Measurements from ENCODE around the gene ROGDI.
"Not testable (repeated sequence)": the region's sequence is repeated elsewhere in the genome, so short reads cannot be mapped to it uniquely, and the experiment has no call there.

ROGDI gene

DNA sequence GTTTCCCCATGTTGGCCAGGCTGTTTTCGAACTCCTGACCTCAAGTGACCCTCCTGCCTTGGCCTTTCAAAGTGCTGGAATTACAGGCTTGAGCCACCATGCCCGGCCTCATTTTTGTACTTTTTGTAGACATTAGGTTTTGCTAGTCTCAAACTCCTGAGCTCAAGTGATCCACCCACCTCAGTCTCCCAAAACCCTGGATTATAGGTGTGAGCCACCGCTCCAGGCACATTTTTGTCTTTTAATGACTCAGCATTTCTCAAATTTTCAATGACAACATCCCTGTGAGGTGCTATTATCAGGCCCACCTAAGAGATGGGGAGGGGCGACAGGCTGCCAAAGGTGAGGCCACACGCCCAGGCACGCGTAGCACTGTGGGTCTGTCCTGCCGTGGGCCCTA, 15.4 kb downstream of the ROGDI start:
- 97% methylated on average over 8 of the region's 8 CpGs for WGBS
- Histone ChIP-seq H2BK5ac (ENCODE audit: low read depth, low read length, poor library complexity, severe bottlenecking) (no peak overlapping the region), H3K4me3 (ENCODE audit: insufficient read depth in 1 of 2, low read depth in 1 of 2, low read length in 2 of 2) (no peak overlapping the region), H3K9me3 (ENCODE audit: control insufficient read depth, low read length) (no peaks in the 10 kb centered on the region), H3K14ac (ENCODE audit: low read length in 2 of 2) (no peak overlapping the region), H3K79me1 (replicated peaks; ENCODE audit: low read length, poor library complexity, severe bottlenecking) (no peaks in the 10 kb centered on the region), H3K4me2 (ENCODE audit: low read length, poor library complexity, severe bottlenecking) (no peak overlapping the region), H4K8ac (ENCODE audit: low read length) (no peak overlapping the region), H3K27me3 (ENCODE audit: control insufficient read depth in 1 of 2, insufficient read depth in 1 of 2, low read length in 2 of 2) (peaks cover 0 to 26% of the 10 kb centered on the region in 2 experiments), H2BK15ac (ENCODE audit: low read depth, poor library complexity, severe bottlenecking) (no peak overlapping the region), H2BK12ac (ENCODE audit: low read length in 2 of 2) (no peak overlapping the region), H2BK120ac (ENCODE audit: low read depth, low read length) (no peak overlapping the region), H3K23ac (ENCODE audit: low read length in 2 of 2) (no peak overlapping the region), H3K4ac (ENCODE audit: low read depth in 1 of 2, low read length in 2 of 2) (no peak overlapping the region), H3K4me1 (ENCODE audit: control insufficient read depth, insufficient read depth, low read depth, low read length) (peaks cover 3% of the 10 kb centered on the region), H4K91ac (ENCODE audit: low read length) (no peak overlapping the region), H3K18ac (ENCODE audit: low read depth in 1 of 2, low read length in 2 of 2) (no peak overlapping the region), H3K36me3 (ENCODE audit: control insufficient read depth in 1 of 2, insufficient read depth in 2 of 2, low read depth in 1 of 2, low read length in 2 of 2) (no peaks in the 10 kb centered on the region), H2AFZ (ENCODE audit: low read depth, low read length) (no peak overlapping the region), H3K27ac (ENCODE audit: low read length, poor library complexity, severe bottlenecking) (no peak overlapping the region), H3K9ac (ENCODE audit: low read length) (no peak overlapping the region), H2AK5ac (ENCODE audit: low read length, severe bottlenecking) (no peak overlapping the region)
- no peak for DNase-seq

- H3K27ac ChIP-seq (ENCODE audit: low read length, poor library complexity, severe bottlenecking) = no peak overlapping the region
- H2BK5ac ChIP-seq (ENCODE audit: low read depth, low read length, poor library complexity, severe bottlenecking) = no peak overlapping the region
- H3K9me3 ChIP-seq (ENCODE audit: control insufficient read depth, low read length) = no peaks in the 10 kb centered on the region
- H3K4ac ChIP-seq (ENCODE audit: low read depth in 1 of 2, low read length in 2 of 2) = no peak overlapping the region
- no peak overlapping the region for H3K9ac ChIP-seq (ENCODE audit: low read length)
- no peak overlapping the region for H3K4me3 ChIP-seq (ENCODE audit: insufficient read depth in 1 of 2, low read depth in 1 of 2, low read length in 2 of 2)
- no peak for DNase-seq
- no peak overlapping the region for H2AK5ac ChIP-seq (ENCODE audit: low read length, severe bottlenecking)
- H3K4me1 ChIP-seq (ENCODE audit: control insufficient read depth, insufficient read depth, low read depth, low read length) = peaks cover 3% of the 10 kb centered on the region
- H3K79me1 ChIP-seq (replicated peaks; ENCODE audit: low read length, poor library complexity, severe bottlenecking) = no peaks in the 10 kb centered on the region
- H3K4me2 ChIP-seq (ENCODE audit: low read length, poor library complexity, severe bottlenecking) = no peak overlapping the region
- H2BK15ac ChIP-seq (ENCODE audit: low read depth, poor library complexity, severe bottlenecking) = no peak overlapping the region
- H4K8ac ChIP-seq (ENCODE audit: low read length) = no peak overlapping the region
- no peak overlapping the region for H4K91ac ChIP-seq (ENCODE audit: low read length)
- no peak overlapping the region for H3K18ac ChIP-seq (ENCODE audit: low read depth in 1 of 2, low read length in 2 of 2)
- peaks cover 0 to 26% of the 10 kb centered on the region in 2 experiments for H3K27me3 ChIP-seq (ENCODE audit: control insufficient read depth in 1 of 2, insufficient read depth in 1 of 2, low read length in 2 of 2)
- 95% methylated on average over 13 of the region's 23 CpGs for WGBS
- no peak overlapping the region for H2AFZ ChIP-seq (ENCODE audit: low read depth, low read length)
- H3K14ac ChIP-seq (ENCODE audit: low read length in 2 of 2) = no peak overlapping the region
- no peak overlapping the region for H2BK120ac ChIP-seq (ENCODE audit: low read depth, low read length)
- H3K23ac ChIP-seq (ENCODE audit: low read length in 2 of 2) = no peak overlapping the region
- no peaks in the 10 kb centered on the region for H3K36me3 ChIP-seq (ENCODE audit: control insufficient read depth in 1 of 2, insufficient read depth in 2 of 2, low read depth in 1 of 2, low read length in 2 of 2)
- no peak overlapping the region for H2BK12ac ChIP-seq (ENCODE audit: low read length in 2 of 2)
Observed at GRCh38 chr16:4785758-4786433, 16.5 kb downstream of the ROGDI start.

GRCh38 chr16:4784444-4784987, 17.9 kb downstream of the ROGDI start:
- not testable (repeated sequence) for H3K9ac ChIP-seq (ENCODE audit: low read length); H2AFZ ChIP-seq (ENCODE audit: low read depth, low read length); H3K79me1 ChIP-seq (replicated peaks; ENCODE audit: low read length, poor library complexity, severe bottlenecking); H2BK12ac ChIP-seq (ENCODE audit: low read length in 2 of 2); H3K27ac ChIP-seq (ENCODE audit: low read length, poor library complexity, severe bottlenecking); H2AK5ac ChIP-seq (ENCODE audit: low read length, severe bottlenecking); H2BK5ac ChIP-seq (ENCODE audit: low read depth, low read length, poor library complexity, severe bottlenecking); H4K91ac ChIP-seq (ENCODE audit: low read length); H3K36me3 ChIP-seq (ENCODE audit: control insufficient read depth in 1 of 2, insufficient read depth in 2 of 2, low read depth in 1 of 2, low read length in 2 of 2); H3K23ac ChIP-seq (ENCODE audit: low read length in 2 of 2); H3K4me2 ChIP-seq (ENCODE audit: low read length, poor library complexity, severe bottlenecking); H3K14ac ChIP-seq (ENCODE audit: low read length in 2 of 2); H3K4me1 ChIP-seq (ENCODE audit: control insufficient read depth, insufficient read depth, low read depth, low read length); DNase-seq; H3K9me3 ChIP-seq (ENCODE audit: control insufficient read depth, low read length); H3K4me3 ChIP-seq (ENCODE audit: insufficient read depth in 1 of 2, low read depth in 1 of 2, low read length in 2 of 2); H2BK15ac ChIP-seq (ENCODE audit: low read depth, poor library complexity, severe bottlenecking); H2BK120ac ChIP-seq (ENCODE audit: low read depth, low read length); H3K4ac ChIP-seq (ENCODE audit: low read depth in 1 of 2, low read length in 2 of 2); H3K18ac ChIP-seq (ENCODE audit: low read depth in 1 of 2, low read length in 2 of 2); H4K8ac ChIP-seq (ENCODE audit: low read length)
- WGBS = 97% methylated on average over 11 of the region's 14 CpGs
- H3K27me3 ChIP-seq (ENCODE audit: control insufficient read depth in 1 of 2, insufficient read depth in 1 of 2, low read length in 2 of 2) = peaks cover 0 to 19% of the 10 kb centered on the region in 2 experiments

- no peak overlapping the region for H2BK12ac ChIP-seq (ENCODE audit: low read length in 2 of 2)
- DNase-seq = no peak
- H3K4me3 ChIP-seq (ENCODE audit: insufficient read depth in 1 of 2, low read depth in 1 of 2, low read length in 2 of 2) = no peak overlapping the region
- no peak overlapping the region for H2AFZ ChIP-seq (ENCODE audit: low read depth, low read length)
- no peak overlapping the region for H3K14ac ChIP-seq (ENCODE audit: low read length in 2 of 2)
- 80% methylated on average over 16 of the region's 16 CpGs for WGBS
- H2BK5ac ChIP-seq (ENCODE audit: low read depth, low read length, poor library complexity, severe bottlenecking) = no peak overlapping the region
- H2BK15ac ChIP-seq (ENCODE audit: low read depth, poor library complexity, severe bottlenecking) = no peak overlapping the region
- no peak overlapping the region for H3K4ac ChIP-seq (ENCODE audit: low read depth in 1 of 2, low read length in 2 of 2)
- no peak overlapping the region for H3K27ac ChIP-seq (ENCODE audit: low read length, poor library complexity, severe bottlenecking)
- H4K8ac ChIP-seq (ENCODE audit: low read length) = no peak overlapping the region
- H3K9me3 ChIP-seq (ENCODE audit: control insufficient read depth, low read length) = no peaks in the 10 kb centered on the region
- H3K23ac ChIP-seq (ENCODE audit: low read length in 2 of 2) = no peak overlapping the region
- no peak overlapping the region for H4K91ac ChIP-seq (ENCODE audit: low read length)
- H2AK5ac ChIP-seq (ENCODE audit: low read length, severe bottlenecking) = no peak overlapping the region
- no peak overlapping the region for H3K18ac ChIP-seq (ENCODE audit: low read depth in 1 of 2, low read length in 2 of 2)
- no peak overlapping the region for H3K9ac ChIP-seq (ENCODE audit: low read length)
- peaks cover 0 to 15% of the 10 kb centered on the region in 2 experiments for H3K27me3 ChIP-seq (ENCODE audit: control insufficient read depth in 1 of 2, insufficient read depth in 1 of 2, low read length in 2 of 2)
- no peaks in the 10 kb centered on the region for H3K36me3 ChIP-seq (ENCODE audit: control insufficient read depth in 1 of 2, insufficient read depth in 2 of 2, low read depth in 1 of 2, low read length in 2 of 2)
- no peak overlapping the region for H3K4me2 ChIP-seq (ENCODE audit: low read length, poor library complexity, severe bottlenecking)
- no peak overlapping the region for H2BK120ac ChIP-seq (ENCODE audit: low read depth, low read length)
- no peaks in the 10 kb centered on the region for H3K79me1 ChIP-seq (replicated peaks; ENCODE audit: low read length, poor library complexity, severe bottlenecking)
- H3K4me1 ChIP-seq (ENCODE audit: control insufficient read depth, insufficient read depth, low read depth, low read length) = peaks cover 3% of the 10 kb centered on the region
Observed at GRCh38 chr16:4783951-4784336, 18.5 kb downstream of the ROGDI start.

Measured in mesenchymal stem cell (in vitro differentiated cells and primary cell).